Stimulated activated CD4-positive, alpha-beta T cell treated with anti-CD3 and anti-CD28 coated beads, Interleukin-12 subunit alpha, Interleukin-12 subunit beta, amount 100 ng/mL, for 24 hours (primary cell): Measurements from ENCODE around the gene ZNF343.

Experiments
- DNase-seq, 2 experiments: peaks; one replicate each; pipeline ENCODE4 v3.0.0-alpha.2; 2020; ENCODE audit warnings: low read depth in 2 of 2

Gene ZNF343

GRCh38 chr20:2473516-2473915 lies 35.2 kb downstream of the ZNF343 start:
- DNase-seq, result no peak

- peak; percentile 96 to 97 for DNase-seq
Measured at GRCh38 chr20:2470423-2471193, 38.1 kb downstream of the ZNF343 start, which contains the start of gene SNRPB. Gene SNRPB, minus strand, starts transcription at chr20:2470789. Its CDS starts 99 bp downstream, at chr20:2470690.

GRCh38 chr20:2469991-2470422 lies 38.7 kb downstream of the ZNF343 start:
- DNase-seq, result peak; percentile 28 to 50

GRCh38 chr20:2468581-2469407 lies 39.9 kb downstream of the ZNF343 start:
- DNase-seq, result no peak

- no peak for DNase-seq
Measured at GRCh38 chr20:2467412-2467811, 41.3 kb downstream of the ZNF343 start.

- no peak for DNase-seq
Measured at GRCh38 chr20:2465100-2465499, 43.6 kb downstream of the ZNF343 start.

- DNase-seq, result no peak
Measured at GRCh38 chr20:2463616-2464365, 44.9 kb downstream of the ZNF343 start.

- DNase-seq, result no peak
Measured at GRCh38 chr20:2462484-2462883, 46.2 kb downstream of the ZNF343 start.

GRCh38 chr20:2460752-2461424 lies 47.8 kb downstream of the ZNF343 start:
- no peak for DNase-seq

- no peak for DNase-seq
Measured at GRCh38 chr20:2459981-2460751, 48.5 kb downstream of the ZNF343 start.

- no peak for DNase-seq
Measured at GRCh38 chr20:2458919-2459499, 49.7 kb downstream of the ZNF343 start.

- DNase-seq, result no peak
Measured at GRCh38 chr20:2455771-2456497, 52.8 kb downstream of the ZNF343 start.

GRCh38 chr20:2453792-2454191 lies 54.9 kb downstream of the ZNF343 start:
- no peak for DNase-seq

- peak; percentile 30 to 71 for DNase-seq
Measured at GRCh38 chr20:2451939-2452732, 56.6 kb downstream of the ZNF343 start.

- no peak for DNase-seq
Measured at GRCh38 chr20:2451422-2451821, 57.3 kb downstream of the ZNF343 start.

GRCh38 chr20:2449386-2449785 lies 59.3 kb downstream of the ZNF343 start:
- no peak for DNase-seq

GRCh38 chr20:2446845-2447244 lies 61.9 kb downstream of the ZNF343 start:
- DNase-seq, result no peak
